ENCODE results near the gene KNG1. TPM values are rescaled to one million over a fixed set of nuclear protein-coding genes. Genes with fewer than 3 reads are reported as not detected.

Gene KNG1
- total and polyA plus RNA-seq, 2 donors (not counting 3 experiments of a cell fraction or from before 2014, with no cell fraction given): not detected

GRCh38 chr3:186669378-186670084 lies 47.6 kb upstream of the KNG1 start:
- dilution Hi-C loops (cut with MboI; ENCODE audit: extremely low pct_ligation_motif_present, low sequenced_read_pairs): no loop called here
- ChIA-PET POLR2A (no interaction called here), CTCF (interaction anchor here (1.5 kb wide), 1 partner anchor 15 kb away, joined by 3 read pairs; no protein-coding TSS in a partner anchor)
- no peak for DNase-seq (ENCODE audit: low read depth, low spot score)
- no peak for TF ChIP-seq JUN (IDR thresholded peaks at IDR 0.05; ENCODE audit: borderline replicate concordance, insufficient read depth, insufficient read length, low read depth)
- no peak for TF ChIP-seq GATA2 (IDR thresholded peaks at IDR 0.05; ENCODE audit: insufficient read depth, insufficient read length, low read depth, low read length)
- TF ChIP-seq CTCF (IDR thresholded peaks at IDR 0.05; ENCODE audit: extremely low read depth in 1 of 2, insufficient read depth in 1 of 2, low read depth in 1 of 2, low read length in 2 of 2): no peak
- TF ChIP-seq MYC (IDR thresholded peaks at IDR 0.05; ENCODE audit: low read depth, low read length): no peak
- no peak for TF ChIP-seq EZH2 (IDR thresholded peaks at IDR 0.05; ENCODE audit: borderline replicate concordance, low read depth, low read length, severe bottlenecking)
- no peak for TF ChIP-seq POLR2A (IDR thresholded peaks at IDR 0.05; ENCODE audit: low read depth, low read length)
- Histone ChIP-seq H3K4me1 (ENCODE audit: control insufficient read depth, extremely low read depth, insufficient read depth, low read length) (no peaks in the 10 kb centered on the region), H3K79me2 (ENCODE audit: control insufficient read depth, insufficient read depth, low read length) (no peaks in the 10 kb centered on the region), H3K9ac (replicated peaks; ENCODE audit: extremely low read depth, insufficient read depth, low read length) (no peak overlapping the region), H3K4me3 (replicated peaks in 1 of 3; ENCODE audit: insufficient read depth in 1 of 3, low read depth in 1 of 3, low read length in 3 of 3) (no peak overlapping the region), H4K20me1 (replicated peaks; ENCODE audit: control insufficient read depth, extremely low read depth, insufficient read depth, low read length) (no peaks in the 10 kb centered on the region), H3K9me1 (replicated peaks; ENCODE audit: control insufficient read depth, extremely low read depth, insufficient read depth, low read length) (no peaks in the 10 kb centered on the region), H2AFZ (ENCODE audit: low read depth, low read length) (no peak overlapping the region), H3K36me3 (ENCODE audit: control insufficient read depth in 2 of 2, extremely low read depth in 1 of 2, insufficient read depth in 2 of 2, low read length in 2 of 2) (no peaks in the 10 kb centered on the region), H3K4me2 (ENCODE audit: insufficient read depth, low read length) (no peak overlapping the region), H3K9me3 (replicated peaks; ENCODE audit: control insufficient read depth, insufficient read depth, low read length) (no peaks in the 10 kb centered on the region), H3K27me3 (ENCODE audit: control insufficient read depth in 2 of 2, insufficient read depth in 2 of 2, low read length in 2 of 2) (peaks cover 2 to 3% of the 10 kb centered on the region in 2 experiments), H3K27ac (ENCODE audit: insufficient read depth, low read depth, low read length) (no peak overlapping the region)
- no peak for FAIRE-seq
- intact Hi-C loops (cut with micrococcal nuclease): no loop called here
- no TSS peak for BruUV-seq (replicated peaks)

All from endothelial cell of umbilical vein (primary cell).